GM12891 (cell line): Measurements from ENCODE around the gene TJP2.

Experiments used
- POLR2A ChIP-seq: IDR thresholded peaks from 2 replicates; pipeline ENCODE4 v1.6.1; 2011; ENCODE audit warnings: low read depth, low read length, control low read depth
- POLR2AphosphoS5 ChIP-seq: IDR thresholded peaks from 2 replicates; pipeline ENCODE4 v1.6.1; 2011; ENCODE audit warnings: low read depth, low read length, control low read depth
- SPI1 ChIP-seq: IDR thresholded peaks from 2 replicates; pipeline ENCODE4 v1.6.1; 2011; ENCODE audit warnings: low read depth, low read length, control low read depth
- TAF1 ChIP-seq: IDR thresholded peaks from 2 replicates; pipeline ENCODE4 v1.6.1; 2011; ENCODE audit warnings: low read depth, low read length, control low read depth

DNA sequence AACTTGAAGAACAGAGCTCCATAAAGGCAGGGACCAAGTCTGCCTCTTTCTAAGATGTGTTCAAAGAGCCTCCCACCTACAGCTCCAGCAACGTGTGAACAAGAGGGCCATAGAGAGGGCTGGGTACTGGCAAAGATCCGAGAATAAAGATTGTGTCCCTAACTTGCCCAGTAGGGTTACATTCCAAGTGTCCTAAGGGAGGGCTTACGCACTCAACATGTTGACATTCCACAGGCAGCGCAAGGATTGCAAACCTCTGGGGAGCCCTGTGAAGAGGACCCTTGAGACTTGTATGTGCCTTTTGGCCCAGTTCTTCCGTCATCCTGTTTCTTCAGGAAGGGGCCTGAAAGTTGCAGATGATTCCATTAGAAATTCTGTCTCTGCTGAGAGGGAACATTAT is 102.7 kb downstream of the TJP2 start:
- TF ChIP-seq POLR2AphosphoS5 (no peak), POLR2A (no peak), TAF1 (no peak), SPI1 (no peak)
